ENCODE data around the gene TRH. TPM values are rescaled to one million over a fixed set of nuclear protein-coding genes. Genes with fewer than 3 reads are reported as not detected.
"Not testable (repeated sequence)": the region's sequence is repeated elsewhere in the genome, so short reads cannot be mapped to it uniquely, and the experiment has no call there.

Gene TRH
- total RNA-seq, 1 donor from 2014 or later = 1.2 TPM

GRCh38 chr3:129996073-129996472 is 21.6 kb downstream of the TRH start:
- DNase-seq (ENCODE audit: extremely low spot score in 2 of 2) = no peak

GRCh38 chr3:129999176-129999575 is 24.7 kb downstream of the TRH start:
- H3K4me3 ChIP-seq; H3K27me3 ChIP-seq; H3K4me1 ChIP-seq; H3K27ac ChIP-seq; H3K9me3 ChIP-seq; DNase-seq (ENCODE audit: extremely low spot score in 2 of 2); intact Hi-C loops (cut with DNase I); H3K36me3 ChIP-seq: not testable (repeated sequence)

More at GRCh38 chr3:129996073-129996472, 21.6 kb downstream of the TRH start:
- Histone ChIP-seq H3K4me1 (no peaks in the 10 kb centered on the region), H3K4me3 (no peak overlapping the region), H3K9me3 (no peaks in the 10 kb centered on the region), H3K36me3 (no peaks in the 10 kb centered on the region), H3K27ac (no peak overlapping the region), H3K27me3 (no peaks in the 10 kb centered on the region)
- intact Hi-C loops (cut with DNase I) = no loop called here
- TF ChIP-seq CTCF (IDR thresholded peaks at IDR 0.05) (no peak), POLR2AphosphoS5 (IDR thresholded peaks at IDR 0.05; ENCODE audit: insufficient read depth in 1 of 2, low read depth in 1 of 2) (no peak), POLR2A (IDR thresholded peaks at IDR 0.05) (no peak)

GRCh38 chr3:130002666-130003598 is 28.4 kb downstream of the TRH start:
- H3K27ac ChIP-seq; DNase-seq (ENCODE audit: extremely low spot score in 2 of 2); H3K9me3 ChIP-seq; H3K36me3 ChIP-seq; intact Hi-C loops (cut with DNase I); H3K4me1 ChIP-seq; H3K27me3 ChIP-seq: not testable (repeated sequence)
- TF ChIP-seq CTCF (IDR thresholded peaks at IDR 0.05) = peak; percentile 31 to 68 (median 42)
- peak overlapping the region; percentile 48 to 51 for H3K4me3 ChIP-seq

GRCh38 chr3:130010556-130010955 is 36.0 kb downstream of the TRH start:
- intact Hi-C loops (cut with DNase I) = no loop called here
- H3K36me3 ChIP-seq = no peaks in the 10 kb centered on the region
- H3K27ac ChIP-seq = no peak overlapping the region
- H3K27me3 ChIP-seq = no peaks in the 10 kb centered on the region
- no peak for TF ChIP-seq POLR2A (IDR thresholded peaks at IDR 0.05)
- no peak for TF ChIP-seq CTCF (IDR thresholded peaks at IDR 0.05)
- TF ChIP-seq POLR2AphosphoS5 (IDR thresholded peaks at IDR 0.05; ENCODE audit: insufficient read depth in 1 of 2, low read depth in 1 of 2) = no peak
- no peaks in the 10 kb centered on the region for H3K9me3 ChIP-seq
- H3K4me3 ChIP-seq = no peak overlapping the region
- no peak for DNase-seq (ENCODE audit: extremely low spot score in 2 of 2)
- H3K4me1 ChIP-seq = no peaks in the 10 kb centered on the region

- H3K27ac ChIP-seq; H3K27me3 ChIP-seq; H3K4me3 ChIP-seq; DNase-seq (ENCODE audit: extremely low spot score in 2 of 2); intact Hi-C loops (cut with DNase I); H3K4me1 ChIP-seq; H3K9me3 ChIP-seq; H3K36me3 ChIP-seq: not testable (repeated sequence)
These were observed 37.6 kb downstream of the TRH start for GRCh38 chr3:130012108-130012507.

- H3K36me3 ChIP-seq; intact Hi-C loops (cut with DNase I); H3K27me3 ChIP-seq; DNase-seq (ENCODE audit: extremely low spot score in 2 of 2); H3K4me1 ChIP-seq; H3K4me3 ChIP-seq; H3K27ac ChIP-seq; H3K9me3 ChIP-seq: not testable (repeated sequence)
These were observed 38.7 kb downstream of the TRH start for GRCh38 chr3:130013246-130013645.
